ENCODE measurements around the gene SMAD6. TPM values are rescaled to one million over a fixed set of nuclear protein-coding genes. Genes with fewer than 3 reads are reported as not detected.

The SMAD6 gene
- polyA plus RNA-seq, 1 of the 3 experiments (the other 2 are of a cell fraction), result 4.5 TPM

DNA sequence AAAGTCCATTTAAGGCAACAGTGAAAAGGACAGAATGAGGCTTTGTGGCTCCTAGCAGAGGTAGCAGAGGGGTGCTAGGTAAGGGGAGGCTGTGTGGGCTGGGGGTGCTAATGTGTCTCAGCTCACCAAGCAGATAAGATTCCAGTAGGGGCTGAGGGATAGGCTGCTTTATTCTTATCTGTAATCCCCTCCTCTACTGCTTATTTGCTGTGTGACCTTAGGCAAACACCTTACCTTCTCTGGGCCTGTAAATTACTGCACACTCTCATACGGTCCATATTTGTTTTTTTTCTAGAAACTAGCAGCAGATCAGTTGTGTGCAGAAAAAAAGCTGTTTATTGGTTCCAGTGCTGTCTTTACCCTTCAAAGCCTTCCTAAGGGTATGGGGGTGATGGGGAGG, 52.8 kb downstream of the SMAD6 start:
- TF ChIP-seq EP300 (IDR thresholded peaks at IDR 0.05; ENCODE audit: borderline replicate concordance in 1 of 2, low read depth in 1 of 2, low read length in 1 of 2) (no peak), TEAD4 (IDR thresholded peaks at IDR 0.05; ENCODE audit: borderline replicate concordance, insufficient read depth) (no peak), MEF2A (IDR thresholded peaks at IDR 0.05; ENCODE audit: borderline replicate concordance, low read depth) (no peak), TCF12 (IDR thresholded peaks at IDR 0.05) (no peak), RAD21 (IDR thresholded peaks at IDR 0.05; ENCODE audit: low read length) (no peak), GABPA (IDR thresholded peaks at IDR 0.05; ENCODE audit: low read depth) (no peak), TAF1 (IDR thresholded peaks at IDR 0.05; ENCODE audit: borderline replicate concordance, low read depth, low read length) (no peak), POLR2AphosphoS5 (IDR thresholded peaks at IDR 0.05; ENCODE audit: low read depth, low read length) (no peak), FOXJ3 (CRISPR knock-in tag; IDR thresholded peaks at IDR 0.05) (no peak), NRF1 (IDR thresholded peaks at IDR 0.05; ENCODE audit: low read depth, low read length) (no peak), NFIC (IDR thresholded peaks at IDR 0.05; ENCODE audit: borderline replicate concordance) (no peak), GATA2 (CRISPR knock-in tag; IDR thresholded peaks at IDR 0.05) (no peak), YY1 (IDR thresholded peaks at IDR 0.05; ENCODE audit: low read depth) (no peak), RXRA (IDR thresholded peaks at IDR 0.05; ENCODE audit: borderline replicate concordance, low read depth) (no peak)
- TF ChIP-seq, protein P1, sequence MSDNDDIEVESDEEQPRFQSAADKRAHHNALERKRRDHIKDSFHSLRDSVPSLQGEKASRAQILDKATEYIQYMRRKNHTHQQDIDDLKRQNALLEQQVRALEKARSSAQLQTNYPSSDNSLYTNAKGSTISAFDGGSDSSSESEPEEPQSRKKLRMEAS (IDR thresholded peaks at IDR 0.05; ENCODE audit: low read depth), result no peak
- TF ChIP-seq, protein P2, sequence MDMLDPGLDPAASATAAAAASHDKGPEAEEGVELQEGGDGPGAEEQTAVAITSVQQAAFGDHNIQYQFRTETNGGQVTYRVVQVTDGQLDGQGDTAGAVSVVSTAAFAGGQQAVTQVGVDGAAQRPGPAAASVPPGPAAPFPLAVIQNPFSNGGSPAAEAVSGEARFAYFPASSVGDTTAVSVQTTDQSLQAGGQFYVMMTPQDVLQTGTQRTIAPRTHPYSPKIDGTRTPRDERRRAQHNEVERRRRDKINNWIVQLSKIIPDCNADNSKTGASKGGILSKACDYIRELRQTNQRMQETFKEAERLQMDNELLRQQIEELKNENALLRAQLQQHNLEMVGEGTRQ (IDR thresholded peaks at IDR 0.05; ENCODE audit: borderline replicate concordance, low read depth, low read length), result no peak
- TF ChIP-seq, protein P3, sequence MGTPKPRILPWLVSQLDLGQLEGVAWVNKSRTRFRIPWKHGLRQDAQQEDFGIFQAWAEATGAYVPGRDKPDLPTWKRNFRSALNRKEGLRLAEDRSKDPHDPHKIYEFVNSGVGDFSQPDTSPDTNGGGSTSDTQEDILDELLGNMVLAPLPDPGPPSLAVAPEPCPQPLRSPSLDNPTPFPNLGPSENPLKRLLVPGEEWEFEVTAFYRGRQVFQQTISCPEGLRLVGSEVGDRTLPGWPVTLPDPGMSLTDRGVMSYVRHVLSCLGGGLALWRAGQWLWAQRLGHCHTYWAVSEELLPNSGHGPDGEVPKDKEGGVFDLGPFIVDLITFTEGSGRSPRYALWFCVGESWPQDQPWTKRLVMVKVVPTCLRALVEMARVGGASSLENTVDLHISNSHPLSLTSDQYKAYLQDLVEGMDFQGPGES (IDR thresholded peaks at IDR 0.05; ENCODE audit: low read depth, low read length), result no peak
- TF ChIP-seq, protein P4, sequence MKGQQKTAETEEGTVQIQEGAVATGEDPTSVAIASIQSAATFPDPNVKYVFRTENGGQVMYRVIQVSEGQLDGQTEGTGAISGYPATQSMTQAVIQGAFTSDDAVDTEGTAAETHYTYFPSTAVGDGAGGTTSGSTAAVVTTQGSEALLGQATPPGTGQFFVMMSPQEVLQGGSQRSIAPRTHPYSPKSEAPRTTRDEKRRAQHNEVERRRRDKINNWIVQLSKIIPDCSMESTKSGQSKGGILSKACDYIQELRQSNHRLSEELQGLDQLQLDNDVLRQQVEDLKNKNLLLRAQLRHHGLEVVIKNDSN (IDR thresholded peaks at IDR 0.05; ENCODE audit: borderline replicate concordance, low read depth), result no peak
- TF ChIP-seq, protein P5, sequence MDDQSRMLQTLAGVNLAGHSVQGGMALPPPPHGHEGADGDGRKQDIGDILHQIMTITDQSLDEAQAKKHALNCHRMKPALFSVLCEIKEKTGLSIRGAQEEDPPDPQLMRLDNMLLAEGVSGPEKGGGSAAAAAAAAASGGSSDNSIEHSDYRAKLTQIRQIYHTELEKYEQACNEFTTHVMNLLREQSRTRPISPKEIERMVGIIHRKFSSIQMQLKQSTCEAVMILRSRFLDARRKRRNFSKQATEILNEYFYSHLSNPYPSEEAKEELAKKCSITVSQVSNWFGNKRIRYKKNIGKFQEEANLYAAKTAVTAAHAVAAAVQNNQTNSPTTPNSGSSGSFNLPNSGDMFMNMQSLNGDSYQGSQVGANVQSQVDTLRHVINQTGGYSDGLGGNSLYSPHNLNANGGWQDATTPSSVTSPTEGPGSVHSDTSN (IDR thresholded peaks at IDR 0.05), result no peak
- no peak for DNase-seq
- no peak overlapping the region for H3K9ac ChIP-seq
- no peak overlapping the region for H3K4me3 ChIP-seq (ENCODE audit: low read depth in 2 of 2, low read length in 1 of 2)
- H3K27ac ChIP-seq (ENCODE audit: low read depth in 2 of 2, low read length in 1 of 2), result no peak overlapping the region
- peaks cover 25% of the 10 kb centered on the region for H4K20me1 ChIP-seq (ENCODE audit: insufficient read depth)
- ChIA-PET POLR2A (no interaction called here), CTCF (interaction anchor here (1.5 kb wide), 1 partner anchor 12 kb away, joined by 4 read pairs; no protein-coding TSS in a partner anchor)
- 0 out of 2 replicates have a peak, but pooled peaks cover 7% of the 10 kb centered on the region for H3K9me3 ChIP-seq
- H3K79me2 ChIP-seq (ENCODE audit: insufficient read depth), result peaks cover 100% of the 10 kb centered on the region
- peaks cover 0 to 25% of the 10 kb centered on the region in 2 experiments for H3K36me3 ChIP-seq (replicated peaks in 1 of 2; ENCODE audit: control insufficient read depth in 1 of 2, insufficient read depth in 2 of 2, low read length in 1 of 2)
- H3K4me1 ChIP-seq (ENCODE audit: control insufficient read depth in 1 of 2, insufficient read depth in 2 of 2, low read depth in 1 of 2, low read length in 1 of 2), result peaks cover 12 to 13% of the 10 kb centered on the region in 2 experiments; a peak in 2 of 4 replicates
- no peak overlapping the region for H3K4me2 ChIP-seq
- peaks cover 9% of the 10 kb centered on the region for H3F3A ChIP-seq (replicated peaks; ENCODE audit: insufficient read depth)
- 94% methylated on average over 1 of the region's 1 CpG for WGBS (ENCODE audit: low lambda C conversion rate)
- H3K27me3 ChIP-seq (ENCODE audit: insufficient read depth), result no peaks in the 10 kb centered on the region
- H2AFZ ChIP-seq (ENCODE audit: low read depth), result no peak overlapping the region
- no peaks in the 10 kb centered on the region for H3K9me2 ChIP-seq

All from SK-N-SH (cell line).